ENCODE data around the gene LRMDA.
"Not testable (repeated sequence)": the region's sequence is repeated elsewhere in the genome, so short reads cannot be mapped to it uniquely, and the experiment has no call there.

The LRMDA gene

GRCh38 chr10:75509706-75510105 lies 78.3 kb downstream of the LRMDA start:
- no peak for DNase-seq (ENCODE audit: low read depth)
- no peak for TF ChIP-seq CTCF (IDR thresholded peaks at IDR 0.05; ENCODE audit: low read depth, low read length, missing control alignments)
- H3K4me3 ChIP-seq (ENCODE audit: low read depth, low read length): no peak overlapping the region

GRCh38 chr10:75511011-75511410 lies 79.6 kb downstream of the LRMDA start:
- DNase-seq (ENCODE audit: low read depth): no peak
- TF ChIP-seq CTCF (IDR thresholded peaks at IDR 0.05; ENCODE audit: low read depth, low read length, missing control alignments): no peak

GRCh38 chr10:75512203-75512933 lies 80.9 kb downstream of the LRMDA start:
- no peak for DNase-seq (ENCODE audit: low read depth)
- TF ChIP-seq CTCF (IDR thresholded peaks at IDR 0.05; ENCODE audit: low read depth, low read length, missing control alignments): no peak
- no peak overlapping the region for H3K4me3 ChIP-seq (ENCODE audit: low read depth, low read length)

More at GRCh38 chr10:75511011-75511410, 79.6 kb downstream of the LRMDA start:
- H3K4me3 ChIP-seq (ENCODE audit: low read depth, low read length): no peak overlapping the region

- no peak for DNase-seq (ENCODE audit: low read depth)
Measured at GRCh38 chr10:75513292-75513885, 82.0 kb downstream of the LRMDA start.

GRCh38 chr10:75514830-75515229 lies 83.4 kb downstream of the LRMDA start:
- no peak for DNase-seq (ENCODE audit: low read depth)
- no peak for TF ChIP-seq CTCF (IDR thresholded peaks at IDR 0.05; ENCODE audit: low read depth, low read length, missing control alignments)
- H3K4me3 ChIP-seq (ENCODE audit: low read depth, low read length): no peak overlapping the region

More at GRCh38 chr10:75513292-75513885, 82.0 kb downstream of the LRMDA start:
- no peak for TF ChIP-seq CTCF (IDR thresholded peaks at IDR 0.05; ENCODE audit: low read depth, low read length, missing control alignments)
- no peak overlapping the region for H3K4me3 ChIP-seq (ENCODE audit: low read depth, low read length)

GRCh38 chr10:75516154-75516553 lies 84.7 kb downstream of the LRMDA start:
- H3K4me3 ChIP-seq (ENCODE audit: low read depth, low read length); DNase-seq (ENCODE audit: low read depth): not testable (repeated sequence)

- not testable (repeated sequence) for H3K4me3 ChIP-seq (ENCODE audit: low read depth, low read length); DNase-seq (ENCODE audit: low read depth)
Measured at GRCh38 chr10:75519213-75519612, 87.8 kb downstream of the LRMDA start.

- DNase-seq (ENCODE audit: low read depth); H3K4me3 ChIP-seq (ENCODE audit: low read depth, low read length): not testable (repeated sequence)
Measured at GRCh38 chr10:75521194-75521829, 89.9 kb downstream of the LRMDA start.
